ENCODE data around the gene PTPRE. TPM values are rescaled to one million over a fixed set of nuclear protein-coding genes. Genes with fewer than 3 reads are reported as not detected.

PTPRE gene
- total RNA-seq, 1 donor from 2014 or later = 13.8 TPM

DNA sequence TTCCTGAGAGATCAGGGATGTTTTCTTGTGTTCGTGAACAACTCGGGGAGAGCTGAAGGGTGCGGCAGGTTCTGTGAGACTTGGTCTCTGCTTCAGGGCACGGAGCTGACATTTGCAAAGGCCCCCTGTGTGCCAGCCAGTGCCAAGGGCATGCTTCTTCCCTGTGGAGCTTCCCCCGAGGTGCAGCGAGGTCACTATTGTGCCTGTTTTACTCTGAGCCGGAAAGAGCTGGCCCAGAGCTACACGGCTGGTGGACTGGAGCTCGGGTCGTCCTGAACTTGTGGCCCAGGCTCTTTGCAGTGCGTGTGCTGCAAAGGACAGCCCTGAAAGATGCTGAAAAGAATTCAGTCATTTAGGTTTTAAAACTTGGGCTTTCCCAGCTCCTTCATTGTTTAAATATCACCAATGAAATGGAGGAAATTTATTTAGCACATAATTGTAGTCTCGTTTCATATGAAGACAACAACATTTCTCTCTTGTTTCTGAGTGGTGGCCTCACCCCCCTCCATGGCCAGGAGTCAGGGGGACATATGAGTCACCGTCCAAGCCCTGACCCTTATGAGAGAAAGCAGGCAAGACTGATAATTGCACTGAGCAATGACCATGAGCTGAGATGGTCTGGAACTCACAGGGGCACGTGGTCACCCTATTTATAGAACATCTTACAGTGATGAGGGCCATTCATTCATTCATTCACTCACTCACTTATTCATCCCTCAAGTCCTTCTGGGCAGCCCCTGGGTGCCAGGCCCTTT is 102.6 kb downstream of the PTPRE start:
- no peaks in the 10 kb centered on the region for H3K27me3 ChIP-seq (ENCODE audit: low read depth)
- TF ChIP-seq, protein P1, sequence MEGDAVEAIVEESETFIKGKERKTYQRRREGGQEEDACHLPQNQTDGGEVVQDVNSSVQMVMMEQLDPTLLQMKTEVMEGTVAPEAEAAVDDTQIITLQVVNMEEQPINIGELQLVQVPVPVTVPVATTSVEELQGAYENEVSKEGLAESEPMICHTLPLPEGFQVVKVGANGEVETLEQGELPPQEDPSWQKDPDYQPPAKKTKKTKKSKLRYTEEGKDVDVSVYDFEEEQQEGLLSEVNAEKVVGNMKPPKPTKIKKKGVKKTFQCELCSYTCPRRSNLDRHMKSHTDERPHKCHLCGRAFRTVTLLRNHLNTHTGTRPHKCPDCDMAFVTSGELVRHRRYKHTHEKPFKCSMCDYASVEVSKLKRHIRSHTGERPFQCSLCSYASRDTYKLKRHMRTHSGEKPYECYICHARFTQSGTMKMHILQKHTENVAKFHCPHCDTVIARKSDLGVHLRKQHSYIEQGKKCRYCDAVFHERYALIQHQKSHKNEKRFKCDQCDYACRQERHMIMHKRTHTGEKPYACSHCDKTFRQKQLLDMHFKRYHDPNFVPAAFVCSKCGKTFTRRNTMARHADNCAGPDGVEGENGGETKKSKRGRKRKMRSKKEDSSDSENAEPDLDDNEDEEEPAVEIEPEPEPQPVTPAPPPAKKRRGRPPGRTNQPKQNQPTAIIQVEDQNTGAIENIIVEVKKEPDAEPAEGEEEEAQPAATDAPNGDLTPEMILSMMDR (IDR thresholded peaks at IDR 0.05; ENCODE audit: borderline replicate concordance) = no peak
- H3K27ac ChIP-seq (replicated peaks) = peak overlapping the region; percentile 63
- H3K4me1 ChIP-seq = peaks cover 37% of the 10 kb centered on the region
- H3K4me3 ChIP-seq = no peak overlapping the region
- intact Hi-C loops (cut with micrococcal nuclease) = loop anchor here (2.0 to 10.0 kb wide), 2 partner anchors 55 to 103 kb away; partner anchors contain the start of gene PTPRE
- H3K9me3 ChIP-seq (replicated peaks) = no peaks in the 10 kb centered on the region
- no peak for DNase-seq
- H3K36me3 ChIP-seq = no peaks in the 10 kb centered on the region

DNA sequence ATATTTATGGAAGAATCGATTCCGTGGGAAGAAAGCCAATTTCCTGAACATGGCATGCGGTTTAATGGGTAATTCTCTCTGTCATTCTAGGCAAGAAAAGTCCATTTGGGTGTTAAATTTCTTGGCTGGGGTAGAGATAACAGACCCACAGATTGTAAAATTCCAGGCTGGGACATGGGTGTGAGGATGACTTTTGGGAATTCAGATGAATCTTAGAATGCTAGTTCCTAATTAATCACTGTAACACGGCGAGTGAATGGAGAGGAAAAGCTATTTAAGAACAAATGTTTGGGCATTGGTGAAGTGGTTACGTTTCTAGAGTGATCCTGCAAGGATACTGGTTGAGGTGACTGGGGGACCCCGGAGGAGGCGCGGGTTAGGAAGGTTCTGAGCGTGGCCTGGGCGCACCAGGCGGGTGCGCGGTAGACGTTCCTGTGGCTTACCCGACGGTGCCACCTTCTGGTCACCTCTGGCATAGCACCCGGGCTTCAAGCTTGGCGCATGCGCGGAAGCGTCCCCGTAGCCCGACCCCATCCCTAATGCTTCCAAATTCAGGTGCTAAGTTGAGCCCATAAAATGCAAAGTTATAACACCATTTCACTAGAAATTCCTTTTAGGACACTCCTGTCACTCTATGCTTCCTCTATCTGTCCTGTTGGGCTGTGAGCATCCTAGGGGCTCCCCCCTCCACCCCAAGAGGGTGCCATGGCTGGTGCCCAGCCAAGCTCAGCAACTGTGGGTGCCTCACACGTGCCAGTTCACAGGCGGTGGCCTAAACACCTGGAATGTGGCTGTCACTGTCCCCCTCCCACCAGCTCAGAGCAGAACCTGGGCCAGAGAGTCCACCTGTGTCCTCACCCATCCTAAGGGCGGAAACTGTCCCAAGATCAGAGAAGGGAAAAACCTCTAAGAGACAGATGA is 104.4 kb downstream of the PTPRE start:
- Histone ChIP-seq H3K36me3 (no peaks in the 10 kb centered on the region), H3K4me3 (peak overlapping the region; percentile 20), H3K27ac (replicated peaks) (no peak overlapping the region), H3K4me1 (peaks cover 37% of the 10 kb centered on the region), H3K9me3 (replicated peaks) (no peaks in the 10 kb centered on the region), H3K27me3 (ENCODE audit: low read depth) (no peaks in the 10 kb centered on the region)
- intact Hi-C loops (cut with micrococcal nuclease) = loop anchor here (2.0 to 10.0 kb wide), 2 partner anchors 53 to 105 kb away; partner anchors contain the start of gene PTPRE
- TF ChIP-seq, protein P1 (IDR thresholded peaks at IDR 0.05; ENCODE audit: borderline replicate concordance) = peak; percentile 100
- peak; percentile 78 for DNase-seq

DNA sequence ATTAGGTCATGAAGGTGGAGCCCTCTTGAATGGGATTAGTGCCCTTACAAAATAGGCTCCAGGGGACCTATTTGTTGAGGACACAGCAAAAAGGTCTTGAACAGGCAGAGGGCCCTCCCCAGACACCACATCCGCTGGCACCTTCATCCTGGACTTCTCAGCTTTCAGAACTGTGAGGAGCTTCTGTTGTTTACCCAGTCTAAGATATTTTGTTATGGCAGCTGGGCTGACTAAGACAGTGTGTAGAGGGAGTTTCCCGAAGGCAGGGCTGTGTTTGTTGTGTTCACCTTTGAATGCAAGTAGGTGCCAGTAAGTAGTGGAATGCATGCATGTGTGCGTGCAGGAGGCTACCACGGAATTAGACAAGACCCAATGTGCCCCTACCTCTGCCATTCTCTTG is 106.7 kb downstream of the PTPRE start:
- TF ChIP-seq, protein P1 (IDR thresholded peaks at IDR 0.05; ENCODE audit: borderline replicate concordance) = no peak
- Histone ChIP-seq H3K4me3 (no peak overlapping the region), H3K27ac (replicated peaks) (no peak overlapping the region), H3K27me3 (ENCODE audit: low read depth) (no peaks in the 10 kb centered on the region), H3K4me1 (peaks cover 44% of the 10 kb centered on the region), H3K9me3 (replicated peaks) (no peaks in the 10 kb centered on the region), H3K36me3 (no peaks in the 10 kb centered on the region)
- DNase-seq = no peak
- intact Hi-C loops (cut with micrococcal nuclease) = loop anchor here (10.0 kb wide), 1 partner anchor 51 kb away; no protein-coding TSS in a partner anchor

DNA sequence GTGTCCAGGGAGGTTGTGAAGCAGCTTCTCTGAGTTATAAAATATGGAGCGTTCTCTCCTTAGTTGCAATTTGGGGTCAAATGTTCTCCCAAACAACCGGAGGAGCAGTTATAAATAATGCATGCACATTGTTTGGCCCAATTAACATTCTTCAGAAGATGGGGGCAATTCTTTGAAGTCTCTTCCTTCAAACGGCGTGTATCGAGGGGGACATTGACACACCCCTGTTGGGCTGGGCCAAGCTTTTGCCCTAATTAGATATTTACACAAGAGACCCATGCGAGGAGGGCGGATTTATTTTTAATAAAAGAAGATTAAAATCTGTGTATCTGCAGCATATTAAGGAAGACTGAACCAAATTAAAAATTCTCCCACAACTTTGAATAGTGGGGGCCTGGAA is 107.3 kb downstream of the PTPRE start:
- no peaks in the 10 kb centered on the region for H3K27me3 ChIP-seq (ENCODE audit: low read depth)
- TF ChIP-seq, protein P1 (IDR thresholded peaks at IDR 0.05; ENCODE audit: borderline replicate concordance) = no peak
- peaks cover 38% of the 10 kb centered on the region for H3K4me1 ChIP-seq
- H3K9me3 ChIP-seq (replicated peaks) = no peaks in the 10 kb centered on the region
- DNase-seq = no peak
- no peak overlapping the region for H3K27ac ChIP-seq (replicated peaks)
- H3K4me3 ChIP-seq = no peak overlapping the region
- intact Hi-C loops (cut with micrococcal nuclease) = loop anchor here (10.0 kb wide), 1 partner anchor 51 kb away; no protein-coding TSS in a partner anchor
- no peaks in the 10 kb centered on the region for H3K36me3 ChIP-seq

DNA sequence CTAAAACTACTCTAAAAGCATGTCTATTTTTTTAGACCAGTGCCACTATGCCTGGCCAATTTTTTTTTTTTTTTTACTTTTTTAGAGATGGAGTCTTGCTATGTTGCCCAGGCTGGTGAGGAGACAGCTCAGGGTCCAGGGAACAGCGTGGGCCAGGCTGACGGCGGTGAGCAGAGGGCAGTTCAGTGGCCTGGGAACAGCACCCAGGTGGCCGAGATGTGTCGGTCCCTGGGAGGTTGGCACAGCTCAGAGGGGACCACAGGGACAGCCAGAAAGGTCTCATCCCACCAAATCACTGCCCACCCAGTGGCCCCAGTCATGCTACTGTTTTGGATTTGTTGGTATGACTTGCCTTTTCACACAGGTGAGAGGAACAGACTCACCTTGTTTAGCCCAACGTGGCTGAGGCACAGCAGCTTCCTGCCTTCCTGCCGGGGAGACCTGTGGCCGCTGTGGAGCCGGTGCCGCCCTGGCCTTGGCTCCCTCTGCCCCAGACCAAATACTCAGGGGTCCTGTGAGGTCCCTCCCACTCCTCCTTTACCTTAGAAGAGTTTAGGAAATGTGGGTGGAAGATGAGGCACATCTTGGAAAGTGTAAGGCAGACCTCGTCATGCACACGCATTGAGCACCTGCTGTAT is 109.6 kb downstream of the PTPRE start:
- TF ChIP-seq, protein P1 (IDR thresholded peaks at IDR 0.05; ENCODE audit: borderline replicate concordance) = no peak
- no peak for DNase-seq
- Histone ChIP-seq H3K4me1 (peaks cover 15% of the 10 kb centered on the region), H3K27ac (replicated peaks) (no peak overlapping the region), H3K36me3 (no peaks in the 10 kb centered on the region), H3K4me3 (no peak overlapping the region), H3K27me3 (ENCODE audit: low read depth) (no peaks in the 10 kb centered on the region), H3K9me3 (replicated peaks) (no peaks in the 10 kb centered on the region)
- intact Hi-C loops (cut with micrococcal nuclease) = loop anchor here (10.0 kb wide), 1 partner anchor 48 kb away; no protein-coding TSS in a partner anchor
